MCF 10A (cell line): Measurements from ENCODE around the gene LILRB3. TPM values are rescaled to one million over a fixed set of nuclear protein-coding genes. Genes with fewer than 3 reads are reported as not detected.

Experiments
- BruUV-seq: library from RNA; stranded (reverse); fragments of 400-500 nt; replicated peaks from 2 replicates; lab custom pipeline; 2021; lab: Mats Ljungman, UMichigan
- CTCF ChIA-PET: fragments of 300-600 bp; sonication (Branson Sonifier 250); formaldehyde crosslinking; extraction: SDS; loops from one replicate; lab custom pipeline; 2021; ENCODE audit warnings: antibody characterized with exemption, inconsistent platforms; lab: Yijun Ruan, JAX
- POLR2A ChIA-PET: fragments of 300-600, 350-650 bp; sonication (Branson Sonifier 250); formaldehyde crosslinking; extraction: SDS; loops from one replicate; lab custom pipeline; 2020; ENCODE audit warnings: antibody characterized with exemption, inconsistent platforms; lab: Yijun Ruan, JAX
- DNase-seq: peaks from one replicate; pipeline ENCODE4 v3.0.0-alpha.2; 2018; ENCODE audit not compliant: unreplicated experiment
- H3K27ac Mint-ChIP-seq: one replicate; pipeline ENCODE4 v1.8.0; 2022; ENCODE audit warnings: mild to moderate bottlenecking, low read depth, mixed read lengths; ENCODE audit not compliant: unreplicated experiment
- H3K27me3 Mint-ChIP-seq: one replicate; pipeline ENCODE4 v1.8.0; 2022; ENCODE audit warnings: mixed read lengths; ENCODE audit not compliant: insufficient read depth, unreplicated experiment
- H3K36me3 Mint-ChIP-seq: one replicate; pipeline ENCODE4 v1.8.0; 2022; ENCODE audit warnings: mild to moderate bottlenecking, moderate library complexity, mixed read lengths; ENCODE audit not compliant: insufficient read depth, unreplicated experiment
- H3K4me1 Mint-ChIP-seq: one replicate; pipeline ENCODE4 v1.8.0; 2022; ENCODE audit warnings: mixed read lengths; ENCODE audit not compliant: insufficient read depth, unreplicated experiment
- H3K4me3 Mint-ChIP-seq: one replicate; pipeline ENCODE4 v1.8.0; 2022; ENCODE audit warnings: mild to moderate bottlenecking, moderate library complexity, mixed read lengths; ENCODE audit not compliant: unreplicated experiment
- H3K9me3 Mint-ChIP-seq: one replicate; pipeline ENCODE4 v1.8.0; 2022; ENCODE audit warnings: mixed read lengths; ENCODE audit not compliant: unreplicated experiment
- intact Hi-C: fragments of 100-400 bp; cut with micrococcal nuclease; formaldehyde crosslinking; loops from 2 replicates; pipeline ENCODE4 v1.14.1; 2022
- total RNA-seq: library from RNA; stranded (reverse); gene quantifications from 2 replicates; pipeline ENCODE4 v1.2.3, GENCODE V29; 2022
- TF ChIP-seq, protein P1 (sequence below): fragments of 200-600 bp; IDR thresholded peaks from one replicate; pipeline ENCODE4 v1.8.0; 2022; ENCODE audit warnings: antibody characterized with exemption, mild to moderate bottlenecking; ENCODE audit not compliant: unreplicated experiment

Gene LILRB3
- total RNA-seq, 1 experiment from 2014 or later = not detected

DNA sequence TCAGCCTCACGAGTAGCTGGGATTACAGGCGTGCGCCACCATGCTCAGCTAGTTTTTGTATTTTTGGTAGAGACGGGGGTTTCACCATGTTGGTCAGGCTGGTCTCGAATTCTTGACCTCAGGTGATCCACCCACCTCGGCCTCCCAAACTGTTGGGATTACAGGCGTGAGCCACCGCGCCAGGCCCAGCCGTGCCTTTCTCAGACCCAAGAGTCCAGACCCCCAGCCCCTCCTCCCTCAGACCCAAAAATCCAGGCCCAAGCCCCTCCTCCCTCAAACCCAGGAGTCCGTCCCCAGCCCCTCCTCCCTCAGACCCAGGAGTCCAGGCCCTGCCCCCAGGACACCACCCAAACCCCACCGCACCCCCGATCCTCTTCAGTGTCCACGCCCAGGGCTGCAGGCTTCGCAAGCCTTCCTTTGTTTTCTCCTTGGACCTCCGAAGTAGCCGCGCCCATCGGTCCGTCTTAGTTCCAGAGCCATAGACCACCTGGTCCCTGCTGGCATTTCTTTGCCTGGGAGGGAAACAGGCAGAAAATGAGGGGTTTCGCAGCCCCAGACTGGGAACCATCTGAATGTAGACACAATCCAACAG lies 53.6 kb downstream of the LILRB3 start:
- intact Hi-C loops = no loop called here
- H3K36me3 Mint-ChIP-seq = peaks cover 14% of the 10 kb centered on the region
- TF ChIP-seq, protein P1, sequence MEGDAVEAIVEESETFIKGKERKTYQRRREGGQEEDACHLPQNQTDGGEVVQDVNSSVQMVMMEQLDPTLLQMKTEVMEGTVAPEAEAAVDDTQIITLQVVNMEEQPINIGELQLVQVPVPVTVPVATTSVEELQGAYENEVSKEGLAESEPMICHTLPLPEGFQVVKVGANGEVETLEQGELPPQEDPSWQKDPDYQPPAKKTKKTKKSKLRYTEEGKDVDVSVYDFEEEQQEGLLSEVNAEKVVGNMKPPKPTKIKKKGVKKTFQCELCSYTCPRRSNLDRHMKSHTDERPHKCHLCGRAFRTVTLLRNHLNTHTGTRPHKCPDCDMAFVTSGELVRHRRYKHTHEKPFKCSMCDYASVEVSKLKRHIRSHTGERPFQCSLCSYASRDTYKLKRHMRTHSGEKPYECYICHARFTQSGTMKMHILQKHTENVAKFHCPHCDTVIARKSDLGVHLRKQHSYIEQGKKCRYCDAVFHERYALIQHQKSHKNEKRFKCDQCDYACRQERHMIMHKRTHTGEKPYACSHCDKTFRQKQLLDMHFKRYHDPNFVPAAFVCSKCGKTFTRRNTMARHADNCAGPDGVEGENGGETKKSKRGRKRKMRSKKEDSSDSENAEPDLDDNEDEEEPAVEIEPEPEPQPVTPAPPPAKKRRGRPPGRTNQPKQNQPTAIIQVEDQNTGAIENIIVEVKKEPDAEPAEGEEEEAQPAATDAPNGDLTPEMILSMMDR = no peak
- DNase-seq = no peak
- H3K4me3 Mint-ChIP-seq = no peak overlapping the region
- POLR2A ChIA-PET = interaction anchor here (0.7 to 1.0 kb wide), 2 partner anchors 21 to 41 kb away, joined by 4 read pairs; partner anchors contain the start of gene TSEN34
- CTCF ChIA-PET = interaction anchor here (0.6 to 2.0 kb wide), 19 partner anchors 9 to 222 kb away, joined by 3 to 15 read pairs (median 4); partner anchors contain the start of genes CNOT3 and LENG1
- H3K9me3 Mint-ChIP-seq = no peaks in the 10 kb centered on the region
- BruUV-seq = no TSS peak
- no peaks in the 10 kb centered on the region for H3K27me3 Mint-ChIP-seq
- peaks cover 6% of the 10 kb centered on the region for H3K4me1 Mint-ChIP-seq
- H3K27ac Mint-ChIP-seq = no peak overlapping the region

DNA sequence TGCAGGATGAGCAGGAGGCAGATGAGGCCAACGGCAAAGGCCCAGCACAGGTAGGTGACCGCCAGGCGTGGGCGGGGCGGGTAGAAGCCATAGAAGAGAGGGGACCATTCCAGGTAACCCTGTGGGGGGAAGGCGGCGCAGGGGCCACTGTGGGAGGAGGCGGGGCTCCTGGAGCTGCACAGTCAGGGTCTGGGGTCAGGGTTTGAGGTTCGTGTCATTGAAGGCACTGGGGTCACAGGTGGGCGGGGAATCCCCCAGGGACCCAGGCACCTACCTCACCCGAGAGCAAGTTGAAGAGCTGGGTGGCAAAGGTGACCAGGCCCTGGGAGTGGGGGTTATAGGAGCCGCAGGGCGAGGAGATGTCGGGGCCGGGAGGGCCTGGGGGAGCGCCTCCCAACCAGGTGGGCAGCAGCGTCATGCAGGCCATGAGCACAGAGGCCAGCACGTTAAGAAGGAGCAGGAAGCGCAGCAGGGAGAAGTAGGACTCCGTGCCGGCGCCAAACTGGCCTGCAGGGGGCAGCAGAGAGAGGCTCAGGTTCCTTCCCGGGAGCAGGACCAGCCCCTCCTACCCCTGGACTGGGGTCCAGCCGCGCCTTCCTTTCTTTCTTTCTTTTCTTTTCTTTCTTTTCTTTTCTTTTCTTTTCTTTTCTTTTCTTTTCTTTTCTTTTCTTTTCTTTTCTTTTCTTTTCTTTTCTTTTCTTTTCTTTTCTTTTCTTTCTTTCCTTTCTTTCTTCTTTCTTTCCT lies 54.5 kb downstream of the LILRB3 start:
- no peaks in the 10 kb centered on the region for H3K9me3 Mint-ChIP-seq
- intact Hi-C loops = loop anchor here (1.0 kb wide), 1 partner anchor 63 kb away; no protein-coding TSS in a partner anchor
- no peak overlapping the region for H3K27ac Mint-ChIP-seq
- ChIA-PET POLR2A (interaction anchor here (0.7 to 1.0 kb wide), 2 partner anchors 22 to 41 kb away, joined by 4 read pairs; partner anchors contain the start of gene TSEN34), CTCF (interaction anchor here (0.6 to 2.0 kb wide), 20 partner anchors 9 to 223 kb away, joined by 3 to 15 read pairs (median 4); partner anchors contain the start of genes CNOT3, LENG1 and MBOAT7)
- peaks cover 6% of the 10 kb centered on the region for H3K4me1 Mint-ChIP-seq
- H3K27me3 Mint-ChIP-seq = no peaks in the 10 kb centered on the region
- H3K4me3 Mint-ChIP-seq = no peak overlapping the region
- DNase-seq = peak; percentile 86
- BruUV-seq = no TSS peak
- peaks cover 14% of the 10 kb centered on the region for H3K36me3 Mint-ChIP-seq
- TF ChIP-seq, protein P1 = peak; percentile 82

Other genes with a start within 250 kb of the LILRB3 start
- gene CACNG6, start 231.4 kb downstream of the LILRB3 start, total RNA-seq = not detected in 2 replicates
- gene VSTM1, start 159.1 kb downstream of the LILRB3 start, total RNA-seq = not detected in 2 replicates
- not detected in 2 replicates for gene TARM1, start 141.6 kb downstream of the LILRB3 start, total RNA-seq
- gene OSCAR, start 122.2 kb downstream of the LILRB3 start, total RNA-seq = 2.9 and 9.2 TPM in 2 replicates
- 111 and 128 TPM in 2 replicates for gene NDUFA3, start 120.2 kb downstream of the LILRB3 start, total RNA-seq
- gene TFPT, start 107.3 kb downstream of the LILRB3 start, total RNA-seq = 15.6 and 22.8 TPM in 2 replicates
- gene PRPF31, start 107.3 kb downstream of the LILRB3 start, total RNA-seq = 52.8 and 59.7 TPM in 2 replicates
- 63.2 and 80.5 TPM in 2 replicates for gene CNOT3, start 85.2 kb downstream of the LILRB3 start, total RNA-seq
- 6.1 and 8.2 TPM in 2 replicates for gene LENG1, start 63.3 kb downstream of the LILRB3 start, total RNA-seq
- 3.7 and 6.1 TPM in 2 replicates for gene TMC4, start 49.8 kb downstream of the LILRB3 start, total RNA-seq
- 43.8 and 49.5 TPM in 2 replicates for gene MBOAT7, start 33.4 kb downstream of the LILRB3 start, total RNA-seq
- 28.0 and 40.1 TPM in 2 replicates for gene TSEN34, start 31.7 kb downstream of the LILRB3 start, total RNA-seq
- gene RPS9, start 22.1 kb downstream of the LILRB3 start, total RNA-seq = 1,356 and 1,735 TPM in 2 replicates
- gene LILRA6, start 19.8 kb upstream of the LILRB3 start, total RNA-seq = not detected in 2 replicates
- not detected in 2 replicates for gene LILRB5, start 34.3 kb upstream of the LILRB3 start, total RNA-seq
- not detected in 2 replicates for gene LILRB2, start 58.1 kb upstream of the LILRB3 start, total RNA-seq
- gene LILRA5, start 90.2 kb upstream of the LILRB3 start, total RNA-seq = not detected in 2 replicates
- gene LILRA4, start 116.2 kb upstream of the LILRB3 start, total RNA-seq = not detected in 2 replicates
- not detected in 2 replicates for gene LAIR1, start 141.9 kb upstream of the LILRB3 start, total RNA-seq
- gene TTYH1, start 192.5 kb upstream of the LILRB3 start, total RNA-seq = not detected in 2 replicates
- gene LENG8, start 226.2 kb upstream of the LILRB3 start, total RNA-seq = 238 and 249 TPM in 2 replicates
- gene LENG9, start 240.8 kb upstream of the LILRB3 start, total RNA-seq = 6.9 and 9.3 TPM in 2 replicates